Measurements from ENCODE around the gene MTFP1.

MTFP1 gene

DNA sequence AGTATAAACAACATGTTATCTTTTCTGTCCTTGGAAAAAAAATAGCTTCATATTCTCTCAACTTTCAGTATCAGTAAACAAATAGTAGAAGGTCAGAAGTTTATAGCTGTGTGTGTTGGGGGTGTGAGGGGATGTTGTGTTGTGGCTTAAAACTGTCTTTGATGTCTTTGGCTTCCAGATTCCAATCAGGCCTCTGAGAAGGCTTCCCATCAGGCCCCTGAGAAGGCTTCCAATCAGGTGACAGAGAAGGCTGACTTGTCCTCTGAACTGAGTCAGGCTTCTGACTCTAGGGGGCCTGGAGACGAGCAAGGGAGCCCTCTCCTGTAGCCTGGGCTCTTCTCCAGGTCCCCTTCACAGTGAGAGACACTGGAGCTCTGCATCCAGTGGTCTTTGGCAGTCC is 9.3 kb downstream of the MTFP1 start:
- TF ChIP-seq, protein P1, sequence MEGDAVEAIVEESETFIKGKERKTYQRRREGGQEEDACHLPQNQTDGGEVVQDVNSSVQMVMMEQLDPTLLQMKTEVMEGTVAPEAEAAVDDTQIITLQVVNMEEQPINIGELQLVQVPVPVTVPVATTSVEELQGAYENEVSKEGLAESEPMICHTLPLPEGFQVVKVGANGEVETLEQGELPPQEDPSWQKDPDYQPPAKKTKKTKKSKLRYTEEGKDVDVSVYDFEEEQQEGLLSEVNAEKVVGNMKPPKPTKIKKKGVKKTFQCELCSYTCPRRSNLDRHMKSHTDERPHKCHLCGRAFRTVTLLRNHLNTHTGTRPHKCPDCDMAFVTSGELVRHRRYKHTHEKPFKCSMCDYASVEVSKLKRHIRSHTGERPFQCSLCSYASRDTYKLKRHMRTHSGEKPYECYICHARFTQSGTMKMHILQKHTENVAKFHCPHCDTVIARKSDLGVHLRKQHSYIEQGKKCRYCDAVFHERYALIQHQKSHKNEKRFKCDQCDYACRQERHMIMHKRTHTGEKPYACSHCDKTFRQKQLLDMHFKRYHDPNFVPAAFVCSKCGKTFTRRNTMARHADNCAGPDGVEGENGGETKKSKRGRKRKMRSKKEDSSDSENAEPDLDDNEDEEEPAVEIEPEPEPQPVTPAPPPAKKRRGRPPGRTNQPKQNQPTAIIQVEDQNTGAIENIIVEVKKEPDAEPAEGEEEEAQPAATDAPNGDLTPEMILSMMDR (IDR thresholded peaks at IDR 0.05; ENCODE audit: low read depth, low read length), result no peak
- no peak overlapping the region for H3K4me3 ChIP-seq (ENCODE audit: low read depth, low read length)
- H3K9me3 ChIP-seq, result no peaks in the 10 kb centered on the region; the same call in 1 of the 2 replicates
- H3K36me3 ChIP-seq, result no peaks in the 10 kb centered on the region
- H3K27me3 ChIP-seq, result no peaks in the 10 kb centered on the region
- no peaks in the 10 kb centered on the region for H3K4me1 ChIP-seq
- no peak for DNase-seq

DNA sequence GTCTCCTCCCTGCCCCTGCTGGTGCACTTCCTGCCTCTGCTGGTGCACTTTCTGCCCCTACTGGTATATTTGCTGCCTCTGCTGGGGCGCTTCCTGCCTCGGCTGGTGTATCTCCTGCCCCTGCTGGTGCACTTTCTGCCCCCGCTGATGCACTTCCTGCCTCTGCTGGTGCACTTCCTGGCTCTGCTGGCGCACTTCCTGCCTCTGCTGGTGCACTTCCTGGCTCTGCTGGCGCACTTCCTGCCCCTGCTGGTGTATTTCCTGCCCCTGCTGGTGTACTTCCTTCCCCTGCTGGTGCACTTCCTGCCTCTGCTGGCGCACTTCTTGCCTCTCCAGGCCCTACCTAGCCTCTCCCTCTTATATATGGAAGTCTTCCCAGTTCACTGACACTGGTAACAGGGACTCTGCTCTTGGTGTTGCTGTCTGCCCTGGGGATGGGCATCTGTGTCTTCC is 10.1 kb downstream of the MTFP1 start:
- no peaks in the 10 kb centered on the region for H3K4me1 ChIP-seq
- no peaks in the 10 kb centered on the region for H3K36me3 ChIP-seq
- TF ChIP-seq, protein P1 (IDR thresholded peaks at IDR 0.05; ENCODE audit: low read depth, low read length), result no peak
- no peak for DNase-seq
- no peaks in the 10 kb centered on the region for H3K27me3 ChIP-seq
- H3K9me3 ChIP-seq, result no peaks in the 10 kb centered on the region; the same call in 1 of the 2 replicates
- no peak overlapping the region for H3K4me3 ChIP-seq (ENCODE audit: low read depth, low read length)

DNA sequence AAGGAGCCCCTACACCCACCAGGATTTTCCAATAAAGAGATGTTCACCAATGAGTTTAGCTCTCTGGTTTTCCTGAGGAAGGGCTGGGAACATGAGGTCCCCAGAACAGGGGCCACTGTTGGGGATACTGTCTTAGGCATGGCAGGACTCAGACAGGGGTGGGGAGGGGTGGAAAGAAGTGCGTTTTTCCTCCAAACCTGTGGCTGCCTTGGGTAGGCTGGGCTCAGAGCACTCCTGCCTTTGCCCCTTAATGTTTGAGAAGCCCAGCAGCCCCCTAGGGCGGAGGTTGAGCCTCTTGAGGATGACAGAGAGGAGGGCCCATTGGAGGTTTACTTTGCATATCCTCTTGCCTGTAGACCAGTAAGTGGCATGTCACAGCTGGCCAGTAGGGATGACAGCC is 10.6 kb downstream of the MTFP1 start:
- no peak for DNase-seq
- Histone ChIP-seq H3K27me3 (no peaks in the 10 kb centered on the region), H3K9me3 (no peaks in the 10 kb centered on the region; the same call in 1 of the 2 replicates), H3K4me1 (no peaks in the 10 kb centered on the region), H3K4me3 (ENCODE audit: low read depth, low read length) (no peak overlapping the region), H3K36me3 (no peaks in the 10 kb centered on the region)
- TF ChIP-seq, protein P1 (IDR thresholded peaks at IDR 0.05; ENCODE audit: low read depth, low read length), result no peak

DNA sequence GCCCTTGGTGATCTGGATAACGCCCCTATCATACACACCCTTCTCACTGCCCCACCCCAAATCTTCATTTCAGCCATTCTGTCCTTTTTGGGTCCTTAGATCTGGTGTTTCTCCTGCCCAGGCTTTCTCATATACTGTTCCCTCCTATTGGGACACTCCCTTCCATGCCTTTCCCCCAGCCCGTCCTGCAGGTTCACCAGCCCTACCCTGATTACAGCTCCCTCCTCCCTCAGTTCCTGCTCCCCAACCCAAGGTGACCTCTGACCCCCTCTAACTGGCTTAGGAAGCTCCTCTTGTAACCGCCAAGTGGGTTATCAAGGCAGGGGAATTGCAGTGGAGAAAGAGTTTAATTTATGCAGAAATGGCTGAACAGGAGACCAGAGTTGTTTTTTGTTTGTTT is 13.0 kb downstream of the MTFP1 start:
- Histone ChIP-seq H3K36me3 (no peaks in the 10 kb centered on the region), H3K4me1 (no peaks in the 10 kb centered on the region), H3K27me3 (no peaks in the 10 kb centered on the region), H3K4me3 (ENCODE audit: low read depth, low read length) (no peak overlapping the region), H3K9me3 (no peaks in the 10 kb centered on the region; the same call in 1 of the 2 replicates)
- TF ChIP-seq, protein P1 (IDR thresholded peaks at IDR 0.05; ENCODE audit: low read depth, low read length), result no peak
- DNase-seq, result no peak

DNA sequence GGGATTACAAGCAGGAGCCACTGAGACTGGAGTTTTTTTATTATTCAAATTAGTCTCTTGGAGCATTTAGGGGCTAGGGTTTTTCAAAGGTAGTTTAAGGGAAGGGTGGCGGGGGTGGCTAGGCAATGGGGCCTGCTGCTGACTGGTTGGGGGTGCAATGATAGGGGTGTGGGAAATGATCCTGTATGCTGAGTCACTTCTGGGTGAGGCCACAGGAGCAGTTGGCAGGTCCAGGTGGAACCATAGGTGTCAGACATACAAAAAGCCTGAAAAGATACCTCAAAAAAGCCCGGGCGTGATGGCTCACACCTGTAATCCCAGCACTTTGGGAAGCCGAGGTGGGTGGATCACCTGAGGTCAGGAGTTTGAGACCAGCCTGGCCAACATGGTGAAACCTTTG is 13.7 kb downstream of the MTFP1 start:
- DNase-seq, result no peak
- Histone ChIP-seq H3K36me3 (no peaks in the 10 kb centered on the region), H3K4me3 (ENCODE audit: low read depth, low read length) (no peak overlapping the region), H3K27me3 (no peaks in the 10 kb centered on the region), H3K9me3 (no peaks in the 10 kb centered on the region; the same call in 1 of the 2 replicates), H3K4me1 (no peaks in the 10 kb centered on the region)
- TF ChIP-seq, protein P1 (IDR thresholded peaks at IDR 0.05; ENCODE audit: low read depth, low read length), result no peak

DNA sequence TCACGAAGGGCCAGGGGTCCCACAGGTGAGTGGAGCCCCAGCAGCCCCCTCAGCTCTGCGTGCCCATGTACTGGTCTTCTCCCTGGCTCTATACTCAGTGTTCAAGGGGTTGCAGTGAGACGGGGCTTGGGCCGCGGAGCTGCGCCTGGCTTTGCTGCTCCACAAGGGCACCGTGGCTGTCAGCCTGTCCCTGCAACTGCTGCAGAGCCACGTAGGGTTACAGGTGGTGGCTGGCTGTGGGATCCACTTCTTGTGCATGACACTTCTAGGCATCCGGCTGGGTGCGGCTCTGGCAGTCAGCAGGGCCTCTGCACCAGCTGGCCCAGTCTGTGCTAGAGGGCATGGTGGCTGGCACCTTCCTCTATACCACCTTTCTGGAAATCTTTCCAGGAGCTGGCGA is 14.3 kb downstream of the MTFP1 start:
- Histone ChIP-seq H3K4me3 (ENCODE audit: low read depth, low read length) (no peak overlapping the region), H3K36me3 (no peaks in the 10 kb centered on the region), H3K27me3 (no peaks in the 10 kb centered on the region), H3K4me1 (no peaks in the 10 kb centered on the region; the same call in 1 of the 2 replicates), H3K9me3 (no peaks in the 10 kb centered on the region; the same call in 1 of the 2 replicates)
- TF ChIP-seq, protein P1 (IDR thresholded peaks at IDR 0.05; ENCODE audit: low read depth, low read length), result no peak
- no peak for DNase-seq

All from BE2C (cell line).